ENCODE measurements around the gene SLC15A2. TPM values are rescaled to one million over a fixed set of nuclear protein-coding genes. Genes with fewer than 3 reads are reported as not detected.
"Not testable (repeated sequence)": the region's sequence is repeated elsewhere in the genome, so short reads cannot be mapped to it uniquely, and the experiment has no call there.

Gene SLC15A2
- total and polyA plus RNA-seq, 10 of the 15 experiments (the other 5 are each of a cell fraction or from before 2014, with no cell fraction given), result 0.64 to 7.2 (median 2.4) TPM

GRCh38 chr3:121863247-121863646 lies 31.0 kb upstream of the SLC15A2 start:
- in situ Hi-C loops (cut with MboI); H3K79me2 ChIP-seq (ENCODE audit: control insufficient read depth, insufficient read depth, low read length); BruUV-seq (replicated peaks); ATAC-seq; DNase-seq (ENCODE audit: low read depth, low spot score); H3K9me3 ChIP-seq (replicated peaks; ENCODE audit: control insufficient read depth, insufficient read depth, low read length); H4K20me1 ChIP-seq (ENCODE audit: control insufficient read depth, insufficient read depth); CTCF ChIA-PET; H3K4me1 ChIP-seq (ENCODE audit: control insufficient read depth, insufficient read depth, low read length); H3K4me2 ChIP-seq (ENCODE audit: control insufficient read depth, insufficient read depth); POLR2A ChIA-PET; H2AFZ ChIP-seq (ENCODE audit: control insufficient read depth, low read depth, low read length); H3K4me3 ChIP-seq; H3K27me3 ChIP-seq (replicated peaks in 1 of 2; ENCODE audit: control insufficient read depth in 2 of 2, insufficient read depth in 2 of 2, low read length in 1 of 2); FAIRE-seq; H3K9ac ChIP-seq (ENCODE audit: control insufficient read depth, insufficient read depth, low read length); intact Hi-C loops (cut with micrococcal nuclease; ENCODE audit: unreplicated experiment); H3K27ac ChIP-seq (ENCODE audit: control insufficient read depth, insufficient read depth): not testable (repeated sequence)
- WGBS (ENCODE audit: insufficient coverage, insufficient replicate concordance, low lambda C conversion rate, missing lambda C conversion rate), result 95% methylated on average over 9 of the region's 9 CpGs
- SMC1A ChIA-PET (ENCODE audit: uncharacterized antibody, unreplicated experiment), result interaction anchor here (1.4 to 2.6 kb wide), 2 partner anchors 12 to 26 kb away, joined by 3 to 11 read pairs; no protein-coding TSS in a partner anchor
- RAD21 ChIA-PET (ENCODE audit: unreplicated experiment), result interaction anchor here (1.1 kb wide), 1 partner anchor 314 kb away, joined by 3 read pairs; no protein-coding TSS in a partner anchor
- peaks cover 10 to 16% of the 10 kb centered on the region in 2 experiments for H3K36me3 ChIP-seq (ENCODE audit: control insufficient read depth in 2 of 2, insufficient read depth in 2 of 2, low read length in 1 of 2)

DNA sequence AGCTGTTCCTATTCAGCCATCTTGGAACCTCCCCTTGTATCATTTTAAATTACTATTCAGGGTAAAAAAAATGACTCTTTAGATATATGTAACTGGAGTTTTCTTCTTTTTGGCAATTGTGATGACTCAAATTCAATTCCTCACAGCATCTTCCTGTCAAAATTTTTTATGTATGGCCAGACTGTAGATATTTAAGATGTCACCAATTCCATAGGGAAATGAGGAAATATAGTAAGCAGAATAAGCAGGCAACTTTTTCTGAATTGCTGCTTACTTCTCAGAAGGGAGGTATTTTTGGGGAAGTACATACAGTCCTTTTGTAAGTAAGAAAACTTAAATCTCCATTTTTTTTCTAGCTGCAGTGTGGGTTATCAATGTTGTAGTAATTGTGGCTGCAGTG lies 30.4 kb upstream of the SLC15A2 start:
- ChIA-PET POLR2A (interaction anchor here (1.4 kb wide), 1 partner anchor 33 kb away, joined by 4 read pairs; no protein-coding TSS in a partner anchor), RAD21 (ENCODE audit: unreplicated experiment) (interaction anchor here (1.1 kb wide), 1 partner anchor 315 kb away, joined by 3 read pairs; no protein-coding TSS in a partner anchor), CTCF (interaction anchor here (0.6 kb wide), 1 partner anchor 250 kb away, joined by 3 read pairs; no protein-coding TSS in a partner anchor), SMC1A (ENCODE audit: uncharacterized antibody, unreplicated experiment) (interaction anchor here (0.7 to 2.6 kb wide), 5 partner anchors 11 to 395 kb away, joined by 3 to 11 read pairs (median 3); no protein-coding TSS in a partner anchor)
- no peak for DNase-seq (ENCODE audit: low read depth, low spot score)
- H3K27ac ChIP-seq (ENCODE audit: control insufficient read depth, insufficient read depth), result no peak overlapping the region
- H3K4me3 ChIP-seq, result no peak overlapping the region
- peaks cover 10 to 16% of the 10 kb centered on the region in 2 experiments for H3K36me3 ChIP-seq (ENCODE audit: control insufficient read depth in 2 of 2, insufficient read depth in 2 of 2, low read length in 1 of 2)
- no peak overlapping the region for H2AFZ ChIP-seq (ENCODE audit: control insufficient read depth, low read depth, low read length)
- no peak for FAIRE-seq
- ATAC-seq, result no peak
- no peaks in the 10 kb centered on the region for H4K20me1 ChIP-seq (ENCODE audit: control insufficient read depth, insufficient read depth)
- no peaks in the 10 kb centered on the region for H3K4me1 ChIP-seq (ENCODE audit: control insufficient read depth, insufficient read depth, low read length)
- intact Hi-C loops (cut with micrococcal nuclease; ENCODE audit: unreplicated experiment), result no loop called here
- in situ Hi-C loops (cut with MboI), result no loop called here
- no TSS peak for BruUV-seq (replicated peaks)
- H3K9ac ChIP-seq (ENCODE audit: control insufficient read depth, insufficient read depth, low read length), result no peak overlapping the region
- no peak overlapping the region for H3K4me2 ChIP-seq (ENCODE audit: control insufficient read depth, insufficient read depth)
- no peaks in the 10 kb centered on the region; the same call in 2 of the 3 replicates for H3K9me3 ChIP-seq (replicated peaks; ENCODE audit: control insufficient read depth, insufficient read depth, low read length)
- H3K79me2 ChIP-seq (ENCODE audit: control insufficient read depth, insufficient read depth, low read length), result no peaks in the 10 kb centered on the region
- H3K27me3 ChIP-seq (replicated peaks in 1 of 2; ENCODE audit: control insufficient read depth in 2 of 2, insufficient read depth in 2 of 2, low read length in 1 of 2), result no peaks in the 10 kb centered on the region
- TF ChIP-seq POLR2A (IDR thresholded peaks at IDR 0.05; ENCODE audit: low read depth, low read length) (no peak), NR2C2 (IDR thresholded peaks at IDR 0.05; ENCODE audit: borderline replicate concordance, control insufficient read depth, insufficient read length, low read depth) (no peak), ZNF207 (IDR thresholded peaks at IDR 0.05; ENCODE audit: borderline replicate concordance) (no peak), USF1 (IDR thresholded peaks at IDR 0.05; ENCODE audit: borderline replicate concordance, extremely low read length, insufficient read depth, low read depth, low read length) (no peak), ZZZ3 (IDR thresholded peaks at IDR 0.05; ENCODE audit: control insufficient read depth, insufficient read length, low read depth) (no peak), CREM (IDR thresholded peaks at IDR 0.05; ENCODE audit: low read depth) (no peak), E2F4 (IDR thresholded peaks at IDR 0.05; ENCODE audit: low read depth, low read length) (no peak), TAF1 (IDR thresholded peaks at IDR 0.05; ENCODE audit: borderline replicate concordance, low read depth, low read length) (no peak), PAX5 (IDR thresholded peaks at IDR 0.05; ENCODE audit: borderline replicate concordance, low read depth, low read length) (no peak)
